Endometrial microvascular endothelial cells (primary cell): Measurements from ENCODE around the gene FSD1. TPM values are rescaled to one million over a fixed set of nuclear protein-coding genes. Genes with fewer than 3 reads are reported as not detected.
"Not testable (repeated sequence)": the region's sequence is repeated elsewhere in the genome, so short reads cannot be mapped to it uniquely, and the experiment has no call there.

Experiments
- in situ Hi-C: cut with HindIII; loops from 2 replicates; pipeline ENCODE4 v1.10.0; 2017; ENCODE audit warnings: low sequenced_read_pairs, low pct_unique_long_range_greater_than_20kb; ENCODE audit errors: inconsistent ontology term
- total RNA-seq: library from RNA; depleted of rRNA; stranded (reverse); fragments of >200 nt; gene quantifications from one replicate; pipeline ENCODE4 v1.2.3, GENCODE V29; 2015; ENCODE audit errors: inconsistent ontology term

FSD1 gene
- total RNA-seq, 1 donor from 2014 or later: 15.1 TPM

DNA sequence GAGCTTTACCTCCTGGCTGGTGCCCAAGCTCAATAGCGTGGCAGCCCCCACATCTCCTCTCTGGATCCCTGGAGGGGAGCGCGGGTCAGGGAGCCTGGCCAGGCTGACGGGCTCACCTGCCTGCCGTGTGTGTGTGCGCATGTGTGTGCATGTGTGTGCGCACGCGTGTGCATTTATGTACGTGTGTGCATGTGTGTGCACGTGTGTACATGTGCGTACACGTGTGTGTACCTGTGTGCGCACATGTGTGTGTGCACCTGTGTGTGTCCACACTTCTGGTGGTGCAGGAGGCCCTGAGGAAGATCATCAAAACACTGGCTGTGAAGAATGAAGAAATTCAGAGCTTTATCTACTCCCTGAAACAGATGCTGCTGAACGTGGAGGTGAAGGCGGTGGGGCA lies 1.3 kb downstream of the FSD1 start:
- in situ Hi-C loops: no loop called here

DNA sequence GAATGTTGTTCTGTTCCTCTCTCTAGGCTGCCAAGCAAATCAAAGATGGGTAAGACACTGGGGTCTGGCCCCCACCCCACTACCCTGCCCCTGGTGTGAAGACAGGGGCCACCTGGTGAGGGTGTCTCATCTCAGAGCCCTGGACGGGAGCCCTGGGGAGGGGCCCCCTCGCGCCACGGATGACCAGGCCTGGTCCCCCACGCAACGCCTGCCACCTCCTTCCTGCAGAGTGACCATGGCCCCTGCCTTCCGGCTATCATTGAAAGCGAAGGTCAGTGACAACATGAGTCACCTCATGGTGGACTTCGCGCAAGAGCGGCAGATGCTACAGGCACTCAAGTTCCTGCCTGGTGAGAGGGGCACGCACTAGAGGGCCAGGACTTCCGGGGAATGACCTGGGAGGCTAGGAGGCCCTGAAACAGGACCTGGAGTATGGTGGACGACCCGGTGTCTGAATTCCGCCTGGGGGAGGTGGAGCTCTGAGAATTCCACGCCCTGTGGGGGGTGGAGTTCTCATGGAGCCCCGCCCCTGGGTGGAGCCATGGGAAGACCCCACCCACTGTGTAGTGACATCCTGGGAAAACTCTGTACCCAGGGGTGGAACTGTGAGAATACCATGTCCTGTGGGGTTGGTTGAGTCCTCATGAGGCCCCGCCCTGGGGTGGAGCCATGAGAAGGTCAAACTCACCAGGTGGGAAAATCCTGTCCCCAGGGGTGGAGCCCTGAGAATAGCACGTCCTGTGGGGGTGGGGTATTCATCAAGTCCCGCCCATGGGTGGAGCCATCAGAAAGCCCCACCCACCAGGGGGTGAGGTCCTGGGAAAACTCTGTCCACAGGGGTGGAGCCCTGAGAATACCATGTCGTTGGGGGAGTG lies 6.1 kb downstream of the FSD1 start:
- in situ Hi-C loops: no loop called here

DNA sequence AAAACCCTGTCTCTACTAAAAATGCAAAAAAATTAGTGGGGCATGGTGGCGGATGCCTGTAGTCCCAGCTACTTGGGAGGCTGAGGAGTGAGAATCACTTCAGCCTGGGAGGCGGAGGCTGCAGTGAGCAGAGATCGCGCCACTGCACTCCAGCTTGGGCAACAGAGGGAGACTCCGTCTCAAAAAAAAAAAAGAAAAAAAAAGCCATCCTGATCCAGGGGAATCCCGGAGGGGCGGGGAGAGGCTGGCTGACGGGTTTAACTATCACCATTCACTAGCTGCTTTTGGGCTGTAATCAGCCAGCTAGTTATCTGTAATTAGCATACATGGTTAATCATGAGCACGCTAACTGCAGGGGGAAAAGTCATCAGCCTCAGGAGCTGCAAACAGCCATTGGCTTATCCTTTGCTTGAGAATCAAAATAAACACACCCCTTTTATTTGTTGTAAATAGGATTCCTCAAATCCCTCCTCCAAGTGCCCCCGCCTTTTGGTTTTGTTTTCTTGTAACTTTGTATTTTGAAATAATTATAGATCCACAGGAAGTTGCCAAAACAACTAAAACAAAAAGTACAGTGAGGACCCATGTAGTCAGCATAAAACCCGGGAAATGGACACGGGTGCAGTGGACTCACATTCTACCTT lies 9.6 kb downstream of the FSD1 start:
- in situ Hi-C loops: no loop called here

DNA sequence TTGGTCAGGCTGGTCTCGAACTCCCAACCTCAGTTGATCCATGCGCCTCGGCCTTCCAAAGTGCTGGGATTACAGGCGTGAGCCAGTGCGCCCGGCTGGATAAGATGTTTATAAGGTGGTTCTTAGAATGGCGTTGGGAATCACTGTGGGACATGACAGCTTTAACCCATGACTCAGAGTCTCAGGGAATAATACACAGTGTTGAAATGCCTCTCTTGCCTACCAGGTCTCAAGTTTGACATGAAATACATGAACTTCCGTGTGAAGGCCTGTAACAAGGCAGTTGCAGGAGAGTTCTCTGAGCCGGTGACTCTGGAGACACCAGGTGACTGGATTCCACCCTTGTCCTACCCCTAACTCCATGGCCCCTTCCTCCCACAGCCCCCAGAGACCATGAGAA lies 12.6 kb downstream of the FSD1 start:
- in situ Hi-C loops: no loop called here

DNA sequence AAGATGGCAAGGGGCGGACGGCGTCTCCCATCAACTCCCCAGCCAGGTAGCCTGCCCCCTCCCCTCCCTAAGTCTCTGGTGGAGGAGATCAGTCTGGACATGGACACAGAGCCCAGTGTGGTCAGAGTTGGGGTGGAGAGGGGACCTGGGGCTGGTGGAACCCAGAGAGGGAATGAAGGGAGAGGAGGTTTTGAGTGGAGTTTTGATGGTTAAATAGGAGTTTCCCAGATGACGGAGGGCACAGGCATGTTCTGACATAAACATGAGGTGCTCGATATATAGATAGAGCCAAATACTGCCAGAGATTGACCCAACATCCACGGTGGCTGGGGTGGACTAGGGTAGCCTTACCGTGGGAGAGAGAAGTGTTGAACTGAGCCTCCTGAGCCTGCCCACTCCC lies 14.1 kb downstream of the FSD1 start:
- in situ Hi-C loops: no loop called here

DNA sequence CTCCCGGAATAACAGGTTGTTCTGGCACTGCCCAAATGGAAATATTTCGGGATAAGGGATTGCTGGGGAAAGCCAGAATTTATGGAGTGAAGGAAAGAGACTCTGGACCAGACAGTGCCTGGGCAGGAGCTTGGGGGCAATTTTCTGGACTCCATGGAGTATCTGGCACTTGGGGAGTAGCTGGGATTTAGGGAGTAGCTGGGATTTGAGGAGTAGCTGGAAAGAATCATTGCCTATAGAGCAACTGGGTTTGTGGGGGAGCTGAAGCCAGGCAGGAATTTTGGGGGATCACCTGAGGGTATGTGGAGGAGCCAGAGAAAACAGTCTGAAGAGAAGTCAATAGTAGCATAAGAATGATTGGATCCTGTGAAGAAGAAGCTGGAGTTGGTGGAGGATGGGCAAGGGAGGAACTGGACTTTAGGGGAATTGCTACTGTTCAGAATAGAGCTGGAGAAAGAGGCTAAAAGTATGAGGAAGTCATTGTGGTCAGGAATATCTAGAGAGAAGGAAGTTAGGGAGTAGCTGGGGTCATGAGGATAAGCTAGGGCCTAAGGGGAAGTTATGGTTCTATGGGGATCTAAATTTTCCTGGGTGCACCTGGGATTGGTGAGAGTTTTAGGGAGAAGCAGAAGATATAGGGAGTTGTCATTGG lies 14.8 kb downstream of the FSD1 start:
- in situ Hi-C loops: no loop called here

DNA sequence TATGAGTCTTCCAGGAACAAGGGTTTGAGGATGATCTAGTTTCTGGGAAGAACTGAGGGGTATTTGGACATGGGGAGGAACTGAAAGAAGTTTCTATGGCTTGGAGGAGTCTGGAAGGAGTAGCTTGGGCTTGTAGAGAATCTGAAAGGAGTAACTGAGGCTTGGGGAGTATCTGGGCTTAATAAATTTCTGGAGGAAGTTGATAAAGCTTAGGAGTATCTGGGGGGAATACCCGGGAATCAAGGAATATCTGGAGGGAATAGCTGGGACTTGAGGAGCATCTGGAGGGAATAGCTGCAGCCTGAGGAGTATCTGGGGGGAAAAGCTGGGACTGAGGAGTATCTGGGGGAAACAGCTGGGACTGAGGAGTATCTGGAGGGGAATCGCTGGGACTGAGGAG lies 16.0 kb downstream of the FSD1 start:
- in situ Hi-C loops: no loop called here

DNA sequence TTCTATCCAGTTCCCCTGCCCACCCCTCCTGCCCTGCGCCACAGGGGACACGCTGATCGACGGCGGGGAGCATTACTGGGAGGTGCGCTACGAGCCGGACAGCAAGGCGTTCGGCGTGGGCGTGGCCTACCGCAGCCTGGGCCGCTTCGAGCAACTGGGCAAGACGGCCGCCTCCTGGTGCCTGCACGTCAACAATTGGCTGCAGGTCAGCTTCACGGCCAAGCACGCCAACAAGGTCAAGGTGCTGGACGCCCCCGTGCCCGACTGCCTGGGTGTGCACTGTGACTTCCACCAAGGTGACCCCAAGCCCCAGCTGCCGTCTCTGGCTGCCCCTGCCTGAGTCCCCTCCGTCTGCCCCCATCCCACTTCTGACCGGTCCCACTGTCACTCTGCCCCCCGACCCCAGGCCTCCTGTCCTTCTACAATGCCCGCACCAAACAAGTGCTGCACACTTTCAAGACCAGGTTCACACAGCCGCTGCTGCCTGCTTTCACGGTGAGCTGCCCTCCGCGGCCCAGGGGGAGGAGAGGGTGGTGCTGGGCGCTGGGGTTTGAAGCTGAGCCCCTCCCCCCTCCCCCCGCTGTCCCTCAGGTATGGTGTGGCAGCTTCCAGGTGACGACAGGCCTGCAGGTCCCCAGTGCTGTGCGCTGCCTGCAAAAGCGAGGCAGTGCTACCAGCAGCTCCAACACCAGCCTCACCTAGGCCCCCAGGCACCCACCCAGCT lies 18.7 kb downstream of the FSD1 start:
- in situ Hi-C loops: no loop called here

DNA sequence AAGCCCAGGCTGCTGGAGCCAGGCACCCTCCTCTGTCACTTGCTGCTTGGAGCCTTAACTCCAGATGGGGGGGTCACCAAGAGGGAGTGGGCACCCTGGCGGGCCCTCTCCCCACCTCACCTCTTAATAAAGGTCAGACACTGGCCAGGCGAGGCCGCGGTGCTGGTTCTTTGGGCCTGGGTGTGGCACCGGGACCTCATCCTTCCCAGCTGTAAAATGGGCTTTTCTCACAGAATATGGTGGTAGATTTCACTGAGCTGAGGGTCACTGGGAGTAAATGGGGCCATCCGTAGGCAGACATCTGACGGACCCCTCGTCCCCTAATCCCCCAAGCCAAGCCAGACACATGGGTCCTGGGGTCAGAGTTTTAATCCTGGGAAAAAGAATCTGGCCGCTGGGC lies 19.3 kb downstream of the FSD1 start:
- in situ Hi-C loops: no loop called here

DNA sequence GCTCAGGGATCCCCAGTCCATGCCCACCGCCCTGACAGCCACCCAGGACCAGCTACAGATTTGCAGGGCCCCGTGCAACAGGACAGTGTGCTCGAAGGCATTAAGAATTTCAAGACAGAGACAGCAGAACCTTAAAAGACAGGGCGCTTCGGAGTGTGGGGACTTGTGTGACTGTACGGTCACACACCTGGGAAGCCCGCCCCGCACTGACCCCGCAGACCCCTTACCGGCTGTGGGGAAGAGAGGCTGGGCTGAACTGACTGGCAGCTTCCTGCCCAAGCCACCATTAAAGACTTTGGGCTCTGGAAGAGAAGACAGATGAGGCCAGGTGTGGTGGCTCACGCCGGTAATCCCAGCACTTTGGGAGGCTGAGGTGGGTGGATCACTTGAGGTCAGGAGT lies 19.8 kb downstream of the FSD1 start:
- in situ Hi-C loops: no loop called here

DNA sequence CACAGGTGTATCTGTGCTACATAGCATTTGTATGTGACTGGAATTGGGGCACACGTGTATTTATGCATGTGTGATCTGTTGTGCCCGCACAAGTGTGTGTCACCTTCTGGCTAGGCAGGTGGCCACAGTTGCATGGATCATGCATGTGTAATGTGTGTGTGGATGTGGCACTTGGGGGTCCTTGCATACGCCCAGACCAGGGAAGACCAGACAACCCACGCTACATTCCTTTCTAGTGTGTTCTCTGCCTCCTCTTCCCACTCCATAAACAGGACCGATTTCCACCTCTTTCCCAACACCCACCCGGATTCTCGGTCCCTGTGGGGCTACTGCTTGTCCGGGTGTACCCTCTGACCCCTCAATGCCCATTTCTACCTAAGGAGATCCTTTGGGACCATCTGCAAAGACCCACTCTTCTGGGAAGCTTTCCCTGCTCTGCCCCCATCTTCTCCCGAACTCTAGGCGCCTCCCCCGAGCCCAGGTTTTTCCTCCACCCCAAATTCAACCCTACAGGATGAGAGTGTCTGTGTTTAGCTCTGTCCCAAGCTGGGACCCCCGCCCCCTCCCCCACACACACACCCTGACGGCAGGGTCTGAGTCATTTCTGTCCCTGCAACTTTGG lies 21.9 kb downstream of the FSD1 start:
- in situ Hi-C loops: no loop called here

DNA sequence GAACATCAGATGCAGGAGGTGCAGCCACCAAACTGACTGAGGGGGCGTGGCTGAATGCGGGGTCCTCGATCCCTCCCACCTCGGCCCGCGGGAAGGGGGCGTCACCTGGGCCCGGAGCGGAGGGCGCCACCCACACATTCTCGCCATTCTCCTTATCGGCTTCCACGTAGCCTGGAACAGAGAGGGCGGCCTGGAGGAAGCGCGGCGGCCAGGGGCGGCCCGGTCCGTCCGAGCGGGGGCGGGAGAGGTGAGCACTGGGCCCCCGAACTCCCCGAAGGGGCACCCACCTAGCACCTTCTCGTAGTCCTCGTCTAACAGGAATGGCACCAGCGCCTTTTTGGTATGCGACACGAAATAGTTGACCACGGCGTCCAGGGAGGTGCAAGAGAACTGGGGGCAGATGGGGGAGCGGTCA lies 22.4 kb downstream of the FSD1 start:
- in situ Hi-C loops: no loop called here

DNA sequence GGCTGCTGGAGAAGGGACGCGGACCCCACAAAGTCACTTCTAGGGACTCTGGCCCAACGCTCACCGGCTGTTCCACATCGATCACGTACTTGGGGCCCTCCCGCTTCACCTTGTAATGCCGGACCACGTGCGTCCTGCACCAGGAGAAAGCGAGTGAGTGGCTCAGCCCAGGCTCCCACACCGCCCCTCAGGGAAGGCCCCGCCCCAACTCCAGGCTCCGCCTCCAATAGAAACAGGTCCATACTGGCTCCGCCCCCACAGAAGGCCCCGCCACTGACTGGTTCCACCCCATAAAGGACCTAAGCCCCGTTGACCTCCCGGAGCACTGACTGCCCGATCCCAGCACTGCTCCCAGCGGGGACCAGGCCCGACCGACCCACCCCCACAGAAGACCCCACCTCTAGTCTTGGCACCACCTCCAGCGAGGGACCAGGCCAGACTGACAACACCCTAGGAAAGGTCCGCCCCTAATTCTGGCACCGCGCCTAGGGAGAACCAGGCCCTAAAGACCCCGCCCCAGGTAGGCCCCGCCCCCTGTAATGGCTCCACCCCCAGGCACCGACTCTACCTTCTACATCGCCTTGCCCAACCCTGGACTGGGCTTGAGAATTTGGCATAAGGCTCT lies 23.0 kb downstream of the FSD1 start:
- in situ Hi-C loops: no loop called here

DNA sequence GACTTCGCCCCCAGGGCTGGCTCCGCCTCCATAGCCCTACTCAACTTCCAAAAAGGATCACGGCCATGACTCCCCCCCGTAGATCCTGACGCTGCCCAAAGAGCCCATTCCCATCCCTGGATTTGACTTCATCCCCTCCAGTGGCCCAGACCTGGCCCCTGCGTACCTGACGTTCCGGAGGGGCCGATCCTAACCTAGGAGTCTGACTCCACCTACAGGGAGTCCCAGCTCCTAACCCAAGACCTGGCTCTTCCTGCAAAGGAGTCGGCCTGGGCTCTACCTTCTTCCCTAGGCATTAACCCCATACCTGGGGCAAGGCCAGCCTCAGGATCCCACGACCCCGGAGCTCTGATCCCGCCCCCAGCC lies 23.5 kb downstream of the FSD1 start:
- in situ Hi-C loops: no loop called here

DNA sequence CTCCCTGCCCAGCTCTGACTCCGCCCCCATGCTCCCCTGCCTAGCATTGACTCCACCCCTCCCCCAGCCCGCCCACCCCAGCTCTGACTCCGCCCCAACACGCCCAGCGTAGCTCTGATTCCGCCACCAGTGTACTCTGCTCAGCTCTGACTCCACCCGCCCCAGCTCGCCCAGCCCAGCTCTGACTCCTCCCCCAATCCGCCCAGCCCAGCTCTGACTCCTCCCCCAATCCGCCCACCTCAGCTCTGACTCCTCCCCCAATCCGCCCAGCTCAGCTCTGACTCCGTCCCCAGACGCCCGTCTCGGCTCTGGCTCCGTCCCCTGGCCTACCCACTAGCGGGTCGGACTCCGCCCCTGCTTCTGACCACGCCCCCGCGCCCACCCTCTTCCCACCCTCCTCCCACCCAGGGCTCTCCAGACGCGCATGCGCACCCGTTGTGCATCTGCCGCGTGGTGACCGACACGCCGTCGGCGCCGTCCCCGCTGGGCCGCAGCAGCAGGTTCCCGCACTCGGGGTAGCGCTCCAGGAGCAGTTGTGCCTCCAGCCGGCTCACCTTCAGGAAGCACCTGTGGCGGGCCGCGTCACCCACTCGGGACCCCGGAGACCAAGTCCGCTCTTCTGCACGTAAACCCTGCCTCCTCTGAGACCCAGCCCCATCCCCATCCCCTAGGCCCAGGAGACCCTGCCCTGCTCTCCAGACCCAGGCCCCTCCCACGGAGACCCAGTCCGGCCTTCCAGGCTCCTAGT lies 24.0 kb downstream of the FSD1 start:
- in situ Hi-C loops: no loop called here

DNA sequence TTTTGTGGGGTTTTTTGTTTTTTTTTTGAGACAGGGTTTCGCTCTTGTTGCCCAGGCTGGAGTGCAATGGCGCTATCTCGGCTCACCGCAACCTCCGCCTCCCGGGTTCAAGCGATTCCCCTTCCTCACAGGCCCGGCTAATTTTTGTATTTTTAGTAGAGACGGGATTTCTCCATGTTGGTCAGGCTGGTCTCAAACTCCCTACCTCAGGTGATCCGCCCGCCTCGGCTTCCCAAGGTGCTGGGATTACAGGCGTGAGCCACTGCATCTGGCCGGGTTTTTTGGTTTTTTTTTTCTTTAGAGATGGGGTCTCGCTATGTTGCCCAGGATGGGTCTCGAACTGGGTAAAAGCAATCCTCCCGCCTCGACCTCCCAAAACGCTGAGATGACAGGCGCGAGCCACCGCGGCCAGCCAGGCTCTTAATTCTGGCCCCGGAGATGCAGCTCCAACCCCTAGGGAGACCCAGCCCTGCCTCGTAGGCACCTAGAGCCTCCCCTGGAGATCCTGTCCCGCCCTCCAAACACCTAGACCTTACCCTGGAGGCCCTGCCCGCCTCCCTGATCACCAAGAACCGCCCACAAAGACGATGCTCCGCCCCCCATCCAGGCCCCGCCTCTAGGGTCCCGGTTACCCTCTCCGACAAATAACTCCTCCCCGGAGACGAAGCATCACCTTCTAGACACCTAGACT lies 24.7 kb downstream of the FSD1 start:
- in situ Hi-C loops: not testable (repeated sequence)

DNA sequence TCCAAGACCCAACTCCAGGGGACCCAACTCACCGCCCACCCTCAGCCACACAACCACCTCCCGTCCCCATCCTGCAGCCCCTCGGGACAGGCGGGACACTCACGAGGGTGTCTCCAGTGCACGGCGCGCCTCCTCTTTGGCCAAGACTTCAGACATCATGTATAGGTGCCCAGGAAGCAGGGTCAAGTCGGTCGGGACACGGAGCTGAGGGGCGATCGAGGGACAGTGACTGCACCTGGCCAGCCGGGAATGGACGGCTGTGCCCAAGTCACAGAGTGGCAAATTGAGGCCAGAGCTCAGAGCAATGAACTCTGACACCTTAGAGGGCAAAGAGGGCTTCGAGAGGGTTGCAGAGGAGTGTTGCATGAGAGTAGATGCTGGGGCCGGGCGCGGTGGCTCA lies 25.5 kb downstream of the FSD1 start:
- in situ Hi-C loops: no loop called here
